ENCODE data around the gene EVPLL. TPM values are rescaled to one million over a fixed set of nuclear protein-coding genes. Genes with fewer than 3 reads are reported as not detected.
"Not testable (repeated sequence)": the region's sequence is repeated elsewhere in the genome, so short reads cannot be mapped to it uniquely, and the experiment has no call there.

The EVPLL gene
- total RNA-seq, 2 experiments from 2014 or later, result not detected

GRCh38 chr17:18331879-18332278, 45.7 kb upstream of the EVPLL start:
- no peaks in the 10 kb centered on the region for H3K4me1 ChIP-seq (ENCODE audit: insufficient read depth, low read length, poor library complexity, severe bottlenecking)
- intact Hi-C loops (cut with micrococcal nuclease; ENCODE audit: unreplicated experiment), result no loop called here
- DNase-seq (ENCODE audit: low spot score), result no peak

GRCh38 chr17:18332909-18333489, 44.6 kb upstream of the EVPLL start:
- BruUV-seq (replicated peaks), result no TSS peak
- Histone ChIP-seq H3K36me3 (ENCODE audit: insufficient read depth, low read length) (peaks cover 86% of the 10 kb centered on the region), H3K9me3 (ENCODE audit: low read length) (no peaks in the 10 kb centered on the region), H3K27ac (ENCODE audit: low read depth, low read length, poor library complexity, severe bottlenecking) (no peak overlapping the region), H4K20me1 (ENCODE audit: insufficient read depth, low read length) (no peaks in the 10 kb centered on the region), H2AFZ (ENCODE audit: low read length) (no peak overlapping the region), H3K9me2 (ENCODE audit: insufficient read depth, low read length) (no peaks in the 10 kb centered on the region), H3K4me2 (ENCODE audit: low read length) (no peak overlapping the region), H3K4me1 (ENCODE audit: insufficient read depth, low read length, poor library complexity, severe bottlenecking) (no peaks in the 10 kb centered on the region), H3K4me3 (ENCODE audit: low read depth, low read length, poor library complexity, severe bottlenecking) (no peak overlapping the region), H3K79me2 (ENCODE audit: insufficient read depth, low read depth, low read length) (no peaks in the 10 kb centered on the region)
- intact Hi-C loops (cut with micrococcal nuclease; ENCODE audit: unreplicated experiment), result no loop called here
- ChIA-PET CTCF (ENCODE audit: unreplicated experiment) (no interaction called here), POLR2A (interaction anchor here (0.6 kb wide), 1 partner anchor 17 kb away, joined by 3 read pairs; no protein-coding TSS in a partner anchor)
- TF ChIP-seq, protein P1, sequence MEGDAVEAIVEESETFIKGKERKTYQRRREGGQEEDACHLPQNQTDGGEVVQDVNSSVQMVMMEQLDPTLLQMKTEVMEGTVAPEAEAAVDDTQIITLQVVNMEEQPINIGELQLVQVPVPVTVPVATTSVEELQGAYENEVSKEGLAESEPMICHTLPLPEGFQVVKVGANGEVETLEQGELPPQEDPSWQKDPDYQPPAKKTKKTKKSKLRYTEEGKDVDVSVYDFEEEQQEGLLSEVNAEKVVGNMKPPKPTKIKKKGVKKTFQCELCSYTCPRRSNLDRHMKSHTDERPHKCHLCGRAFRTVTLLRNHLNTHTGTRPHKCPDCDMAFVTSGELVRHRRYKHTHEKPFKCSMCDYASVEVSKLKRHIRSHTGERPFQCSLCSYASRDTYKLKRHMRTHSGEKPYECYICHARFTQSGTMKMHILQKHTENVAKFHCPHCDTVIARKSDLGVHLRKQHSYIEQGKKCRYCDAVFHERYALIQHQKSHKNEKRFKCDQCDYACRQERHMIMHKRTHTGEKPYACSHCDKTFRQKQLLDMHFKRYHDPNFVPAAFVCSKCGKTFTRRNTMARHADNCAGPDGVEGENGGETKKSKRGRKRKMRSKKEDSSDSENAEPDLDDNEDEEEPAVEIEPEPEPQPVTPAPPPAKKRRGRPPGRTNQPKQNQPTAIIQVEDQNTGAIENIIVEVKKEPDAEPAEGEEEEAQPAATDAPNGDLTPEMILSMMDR (conservative IDR thresholded peaks at IDR 0.05; ENCODE audit: low read length), result no peak
- TF ChIP-seq EZH2phosphoT487 (IDR thresholded peaks at IDR 0.05; ENCODE audit: borderline replicate concordance, low read depth, low read length), result no peak
- DNase-seq (ENCODE audit: low spot score), result no peak

More at GRCh38 chr17:18331879-18332278, 45.7 kb upstream of the EVPLL start:
- Histone ChIP-seq H3K36me3 (ENCODE audit: insufficient read depth, low read length) (peaks cover 89% of the 10 kb centered on the region), H4K20me1 (ENCODE audit: insufficient read depth, low read length) (no peaks in the 10 kb centered on the region), H3K4me3 (ENCODE audit: low read depth, low read length, poor library complexity, severe bottlenecking) (no peak overlapping the region), H3K79me2 (ENCODE audit: insufficient read depth, low read depth, low read length) (no peaks in the 10 kb centered on the region), H2AFZ (ENCODE audit: low read length) (no peak overlapping the region), H3K27ac (ENCODE audit: low read depth, low read length, poor library complexity, severe bottlenecking) (no peak overlapping the region), H3K4me2 (ENCODE audit: low read length) (no peak overlapping the region), H3K9me3 (ENCODE audit: low read length) (no peaks in the 10 kb centered on the region), H3K9me2 (ENCODE audit: insufficient read depth, low read length) (no peaks in the 10 kb centered on the region)
- TF ChIP-seq EZH2phosphoT487 (IDR thresholded peaks at IDR 0.05; ENCODE audit: borderline replicate concordance, low read depth, low read length), result no peak
- TF ChIP-seq, protein P1 (conservative IDR thresholded peaks at IDR 0.05; ENCODE audit: low read length), result no peak
- ChIA-PET CTCF (ENCODE audit: unreplicated experiment) (interaction anchor here (0.6 kb wide), 1 partner anchor 1601 kb away, joined by 3 read pairs; no protein-coding TSS in a partner anchor), POLR2A (no interaction called here)
- BruUV-seq (replicated peaks), result no TSS peak

- H3K4me1 ChIP-seq (ENCODE audit: insufficient read depth, low read length, poor library complexity, severe bottlenecking); H3K27ac ChIP-seq (ENCODE audit: low read depth, low read length, poor library complexity, severe bottlenecking); intact Hi-C loops (cut with micrococcal nuclease; ENCODE audit: unreplicated experiment); H3K79me2 ChIP-seq (ENCODE audit: insufficient read depth, low read depth, low read length); H3K9me2 ChIP-seq (ENCODE audit: insufficient read depth, low read length); H3K4me2 ChIP-seq (ENCODE audit: low read length); H3K9me3 ChIP-seq (ENCODE audit: low read length); DNase-seq (ENCODE audit: low spot score); H2AFZ ChIP-seq (ENCODE audit: low read length); H3K4me3 ChIP-seq (ENCODE audit: low read depth, low read length, poor library complexity, severe bottlenecking); H4K20me1 ChIP-seq (ENCODE audit: insufficient read depth, low read length); BruUV-seq (replicated peaks); POLR2A ChIA-PET; CTCF ChIA-PET (ENCODE audit: unreplicated experiment): not testable (repeated sequence)
- peaks cover 82% of the 10 kb centered on the region for H3K36me3 ChIP-seq (ENCODE audit: insufficient read depth, low read length)
These were observed 39.4 kb upstream of the EVPLL start for GRCh38 chr17:18338158-18338557.

Data from OCI-LY7 (cell line).